Liver (tissue), 9 donors: ENCODE data around the gene ZCCHC14. TPM values are rescaled to one million over a fixed set of nuclear protein-coding genes. Genes with fewer than 3 reads are reported as not detected.
"Not testable (repeated sequence)": the region's sequence is repeated elsewhere in the genome, so short reads cannot be mapped to it uniquely, and the experiment has no call there.

ENCODE experiments used
- DNase-seq: peaks from one replicate; pipeline ENCODE4 v3.0.0-alpha.2; 2017; ENCODE audit warnings: low spot score
- H3K27ac ChIP-seq, 2 donors: one replicate each; pipeline ENCODE4 v1.7.0; 2013; ENCODE audit warnings: inconsistent platforms in 2 of 2, low read length in 2 of 2, control low read depth in 1 of 2, low read depth in 1 of 2, mild to moderate bottlenecking in 1 of 2
- H3K27me3 ChIP-seq, 4 donors: one replicate each; pipeline versions ENCODE4 v1.6.1 to v1.7.0; 2013; ENCODE audit warnings: low read length in 3 of 4, inconsistent platforms in 1 of 4, mild to moderate bottlenecking in 1 of 4, moderate library complexity in 1 of 4; ENCODE audit not compliant: control insufficient read depth in 4 of 4, insufficient read depth in 4 of 4
- H3K36me3 ChIP-seq, 4 donors: one replicate each; pipeline versions ENCODE4 v1.6.1 to v1.7.0; 2013; ENCODE audit warnings: low read length in 3 of 4, mild to moderate bottlenecking in 3 of 4, low read depth in 1 of 4, moderate library complexity in 1 of 4; ENCODE audit not compliant: control insufficient read depth in 4 of 4, insufficient read depth in 3 of 4
- H3K4me1 ChIP-seq, 4 donors: one replicate each; pipeline versions ENCODE4 v1.6.1 to v1.7.0; 2013; ENCODE audit warnings: low read length in 3 of 4, mild to moderate bottlenecking in 3 of 4, moderate library complexity in 1 of 4; ENCODE audit not compliant: control insufficient read depth in 4 of 4, insufficient read depth in 4 of 4
- H3K4me3 ChIP-seq, 3 donors: one replicate each; pipeline versions ENCODE4 v1.6.1 to v1.7.0; 2013; ENCODE audit warnings: low read length in 3 of 3, control low read depth in 1 of 3, low read depth in 1 of 3, mild to moderate bottlenecking in 1 of 3
- H3K9ac ChIP-seq, 2 donors: one replicate each; pipeline ENCODE4 v1.7.0; 2013; ENCODE audit warnings: low read length in 2 of 2, mild to moderate bottlenecking in 2 of 2, moderate library complexity in 2 of 2, control low read depth in 1 of 2, low read depth in 1 of 2
- H3K9me3 ChIP-seq, 4 donors: one replicate each; pipeline versions ENCODE4 v1.6.1 to v1.7.0; 2013; ENCODE audit warnings: low read length in 3 of 4; ENCODE audit not compliant: control insufficient read depth in 4 of 4
- EGR1 ChIP-seq, 2 donors: IDR thresholded peaks; 2 replicates each; pipeline ENCODE4 v1.6.1; 2016 to 2018; ENCODE audit warnings: antibody characterized with exemption in 2 of 2, low read depth in 2 of 2
- FOXA1 ChIP-seq: IDR thresholded peaks from 2 replicates; pipeline ENCODE4 v1.6.1; 2016; ENCODE audit warnings: antibody characterized with exemption
- FOXA2 ChIP-seq: IDR thresholded peaks from 2 replicates; pipeline ENCODE4 v1.6.1; 2016; ENCODE audit warnings: antibody characterized with exemption
- GABPA ChIP-seq, 2 donors: IDR thresholded peaks in 1 of 2; conservative IDR thresholded peaks in 1 of 2; 2 replicates each; pipeline ENCODE4 v1.6.1; 2016; ENCODE audit warnings: antibody characterized with exemption in 2 of 2, mild to moderate bottlenecking in 1 of 2, moderate library complexity in 1 of 2
- HNF4A ChIP-seq, 2 donors: conservative IDR thresholded peaks; 2 replicates each; pipeline ENCODE4 v1.6.1; 2016; ENCODE audit warnings: antibody characterized with exemption in 2 of 2, mild to moderate bottlenecking in 2 of 2
- HNF4G ChIP-seq: IDR thresholded peaks from 2 replicates; pipeline ENCODE4 v1.6.1; 2016; ENCODE audit warnings: antibody characterized with exemption
- RAD21 ChIP-seq, 2 donors: IDR thresholded peaks; 2 replicates each; pipeline ENCODE4 v1.6.1; 2016; ENCODE audit warnings: antibody characterized with exemption in 2 of 2, mild to moderate bottlenecking in 2 of 2
- RXRA ChIP-seq, 2 donors: IDR thresholded peaks; 2 replicates each; pipeline ENCODE4 v1.6.1; 2017 to 2018; ENCODE audit warnings: antibody characterized with exemption in 2 of 2, mild to moderate bottlenecking in 1 of 2
- SP1 ChIP-seq: IDR thresholded peaks from 2 replicates; pipeline ENCODE4 v1.6.1; 2018; ENCODE audit warnings: antibody characterized with exemption, mild to moderate bottlenecking
- WGBS: extraction: QIAGEN DNeasy Blood & Tissue Kit; methylation state at CpG from one replicate; pipeline ENCODE4 v1.1.7; 2013; 5-methylcytosine and 5-hydroxymethylcytosine counted together
- polyA plus RNA-seq, 2 donors: library from polyadenylated mRNA; stranded (reverse) in 1 of 2; unstranded in 1 of 2; fragments of 200-250 nt in 1 of 2; fragments of >200 nt in 1 of 2; fragmentation: Nextera tagmentation in 1 of 2; extraction: Ambion mirVana in 1 of 2; gene quantifications; one replicate each; pipeline versions ENCODE4 v1.2.1 to v1.2.3, GENCODE V29; 2013 to 2015
- total RNA-seq, 2 donors: library from RNA; depleted of rRNA; stranded (reverse); fragments of >200 nt; gene quantifications; one replicate each; pipeline ENCODE4 v1.2.3, GENCODE V29; 2014
- TF ChIP-seq, protein P1 (sequence below): IDR thresholded peaks from 2 replicates; pipeline ENCODE4 v1.6.1; 2016; ENCODE audit warnings: antibody characterized with exemption, mild to moderate bottlenecking
- TF ChIP-seq, protein P2 (sequence below): IDR thresholded peaks from 2 replicates; pipeline ENCODE4 v1.6.1; 2016; ENCODE audit warnings: antibody characterized with exemption
- TF ChIP-seq, protein P3 (sequence below): IDR thresholded peaks from 2 replicates; pipeline ENCODE4 v1.6.1; 2016; ENCODE audit warnings: antibody characterized with exemption
- donor health status: healthy.
- donor health status: healthy.
- donor health status: healthy.
- donor health status: healthy.
- donor health status: healthy.

The ZCCHC14 gene
- total and polyA plus RNA-seq, 4 donors: 6.3 to 21.7 (median 8.0) TPM

DNA sequence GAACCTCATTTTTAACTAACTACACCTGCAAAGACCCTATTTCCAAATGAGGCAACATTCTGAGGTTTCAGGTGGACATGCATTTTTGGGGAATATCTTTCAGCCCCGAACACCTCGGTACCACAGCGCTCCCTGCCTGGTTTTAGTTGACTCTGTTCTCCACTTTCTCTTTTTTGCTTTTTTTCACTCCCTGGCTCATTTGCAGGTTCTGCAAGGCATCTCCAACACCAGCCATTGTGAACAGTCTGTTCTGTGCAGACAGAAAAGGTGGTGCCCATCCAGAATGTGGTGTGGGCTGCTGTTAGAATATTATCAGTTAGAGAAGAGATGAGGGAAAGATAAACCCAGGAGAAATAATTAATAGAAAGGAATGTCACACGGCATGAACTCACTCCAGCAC, 32.5 kb upstream of the ZCCHC14 start (continued):
- TF ChIP-seq, protein P1, sequence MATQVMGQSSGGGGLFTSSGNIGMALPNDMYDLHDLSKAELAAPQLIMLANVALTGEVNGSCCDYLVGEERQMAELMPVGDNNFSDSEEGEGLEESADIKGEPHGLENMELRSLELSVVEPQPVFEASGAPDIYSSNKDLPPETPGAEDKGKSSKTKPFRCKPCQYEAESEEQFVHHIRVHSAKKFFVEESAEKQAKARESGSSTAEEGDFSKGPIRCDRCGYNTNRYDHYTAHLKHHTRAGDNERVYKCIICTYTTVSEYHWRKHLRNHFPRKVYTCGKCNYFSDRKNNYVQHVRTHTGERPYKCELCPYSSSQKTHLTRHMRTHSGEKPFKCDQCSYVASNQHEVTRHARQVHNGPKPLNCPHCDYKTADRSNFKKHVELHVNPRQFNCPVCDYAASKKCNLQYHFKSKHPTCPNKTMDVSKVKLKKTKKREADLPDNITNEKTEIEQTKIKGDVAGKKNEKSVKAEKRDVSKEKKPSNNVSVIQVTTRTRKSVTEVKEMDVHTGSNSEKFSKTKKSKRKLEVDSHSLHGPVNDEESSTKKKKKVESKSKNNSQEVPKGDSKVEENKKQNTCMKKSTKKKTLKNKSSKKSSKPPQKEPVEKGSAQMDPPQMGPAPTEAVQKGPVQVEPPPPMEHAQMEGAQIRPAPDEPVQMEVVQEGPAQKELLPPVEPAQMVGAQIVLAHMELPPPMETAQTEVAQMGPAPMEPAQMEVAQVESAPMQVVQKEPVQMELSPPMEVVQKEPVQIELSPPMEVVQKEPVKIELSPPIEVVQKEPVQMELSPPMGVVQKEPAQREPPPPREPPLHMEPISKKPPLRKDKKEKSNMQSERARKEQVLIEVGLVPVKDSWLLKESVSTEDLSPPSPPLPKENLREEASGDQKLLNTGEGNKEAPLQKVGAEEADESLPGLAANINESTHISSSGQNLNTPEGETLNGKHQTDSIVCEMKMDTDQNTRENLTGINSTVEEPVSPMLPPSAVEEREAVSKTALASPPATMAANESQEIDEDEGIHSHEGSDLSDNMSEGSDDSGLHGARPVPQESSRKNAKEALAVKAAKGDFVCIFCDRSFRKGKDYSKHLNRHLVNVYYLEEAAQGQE: no peak

DNA sequence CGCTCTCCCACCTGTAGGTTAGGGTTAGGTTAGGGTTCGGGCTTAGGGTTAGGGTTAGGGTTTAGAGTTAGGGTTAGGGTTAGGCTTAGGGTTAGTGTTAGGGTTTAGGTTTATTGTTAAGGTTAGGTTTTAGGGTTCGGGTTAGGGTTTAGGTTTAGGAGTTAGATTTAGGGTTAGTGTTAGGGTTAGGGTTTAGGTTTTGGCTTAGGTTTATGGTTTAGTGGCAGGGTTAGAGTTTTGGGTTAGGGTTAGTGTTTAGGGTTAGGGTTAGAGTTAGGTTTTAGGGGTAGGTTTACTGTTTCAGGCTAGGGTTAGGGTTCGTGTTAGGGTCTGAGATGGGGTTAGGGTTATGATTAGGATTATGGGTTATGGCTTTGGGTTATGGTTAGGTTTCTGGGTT, 31.6 kb upstream of the ZCCHC14 start:
- WGBS: 82% methylated on average over 4 of the region's 4 CpGs
- peaks cover 2 to 17% (median 12%) of the 10 kb centered on the region in 4 donors for H3K4me1 ChIP-seq
- no peak for DNase-seq
- H3K4me3 ChIP-seq: no peak overlapping the region
- TF ChIP-seq RAD21 (IDR thresholded peaks at IDR 0.05) (no peak), FOXA1 (no peak), HNF4A (conservative IDR thresholded peaks at IDR 0.05) (no peak), SP1 (no peak), GABPA (IDR thresholded peaks at IDR 0.05 in 1 of 2, conservative IDR thresholded peaks at IDR 0.05 in 1 of 2) (no peak), HNF4G (no peak), EGR1 (IDR thresholded peaks at IDR 0.05; ENCODE audit: low read depth in 2 of 2) (no peak), FOXA2 (no peak), RXRA (IDR thresholded peaks at IDR 0.05) (no peak)
- TF ChIP-seq, protein P2, sequence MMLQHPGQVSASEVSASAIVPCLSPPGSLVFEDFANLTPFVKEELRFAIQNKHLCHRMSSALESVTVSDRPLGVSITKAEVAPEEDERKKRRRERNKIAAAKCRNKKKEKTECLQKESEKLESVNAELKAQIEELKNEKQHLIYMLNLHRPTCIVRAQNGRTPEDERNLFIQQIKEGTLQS: no peak
- TF ChIP-seq, protein P3, sequence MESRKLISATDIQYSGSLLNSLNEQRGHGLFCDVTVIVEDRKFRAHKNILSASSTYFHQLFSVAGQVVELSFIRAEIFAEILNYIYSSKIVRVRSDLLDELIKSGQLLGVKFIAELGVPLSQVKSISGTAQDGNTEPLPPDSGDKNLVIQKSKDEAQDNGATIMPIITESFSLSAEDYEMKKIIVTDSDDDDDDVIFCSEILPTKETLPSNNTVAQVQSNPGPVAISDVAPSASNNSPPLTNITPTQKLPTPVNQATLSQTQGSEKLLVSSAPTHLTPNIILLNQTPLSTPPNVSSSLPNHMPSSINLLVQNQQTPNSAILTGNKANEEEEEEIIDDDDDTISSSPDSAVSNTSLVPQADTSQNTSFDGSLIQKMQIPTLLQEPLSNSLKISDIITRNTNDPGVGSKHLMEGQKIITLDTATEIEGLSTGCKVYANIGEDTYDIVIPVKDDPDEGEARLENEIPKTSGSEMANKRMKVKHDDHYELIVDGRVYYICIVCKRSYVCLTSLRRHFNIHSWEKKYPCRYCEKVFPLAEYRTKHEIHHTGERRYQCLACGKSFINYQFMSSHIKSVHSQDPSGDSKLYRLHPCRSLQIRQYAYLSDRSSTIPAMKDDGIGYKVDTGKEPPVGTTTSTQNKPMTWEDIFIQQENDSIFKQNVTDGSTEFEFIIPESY: no peak
- no peaks in the 10 kb centered on the region for H3K27me3 ChIP-seq
- H3K9me3 ChIP-seq: no peaks in the 10 kb centered on the region
- H3K27ac ChIP-seq: no peak overlapping the region
- H3K9ac ChIP-seq: no peak overlapping the region
- no peaks in the 10 kb centered on the region for H3K36me3 ChIP-seq

DNA sequence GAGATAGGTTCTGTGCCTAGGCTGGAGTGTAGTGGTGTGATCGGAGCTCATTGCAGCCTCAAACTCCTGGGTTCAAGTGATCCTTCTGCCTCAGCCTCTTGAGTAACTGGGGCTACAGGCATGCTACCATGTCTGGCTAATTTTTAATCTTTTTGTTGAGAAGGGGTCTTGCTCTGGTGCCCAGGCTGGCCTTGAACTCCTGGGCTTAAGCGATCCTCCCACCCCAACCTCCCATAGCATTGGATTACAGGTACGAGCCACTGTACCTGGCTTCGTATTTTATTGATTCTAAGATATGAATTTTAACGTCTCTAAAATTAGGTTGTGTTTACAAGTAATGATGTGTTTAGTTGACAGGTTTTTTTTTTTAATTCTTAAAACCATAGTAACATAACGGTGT, 30.8 kb upstream of the ZCCHC14 start:
- not testable (repeated sequence) for H3K36me3 ChIP-seq, H3K4me3 ChIP-seq, H3K9me3 ChIP-seq, H3K27ac ChIP-seq, H3K9ac ChIP-seq, H3K27me3 ChIP-seq, DNase-seq
- peaks cover 0 to 13% (median 6%) of the 10 kb centered on the region in 4 donors for H3K4me1 ChIP-seq
- WGBS: 84% methylated on average over 6 of the region's 6 CpGs

DNA sequence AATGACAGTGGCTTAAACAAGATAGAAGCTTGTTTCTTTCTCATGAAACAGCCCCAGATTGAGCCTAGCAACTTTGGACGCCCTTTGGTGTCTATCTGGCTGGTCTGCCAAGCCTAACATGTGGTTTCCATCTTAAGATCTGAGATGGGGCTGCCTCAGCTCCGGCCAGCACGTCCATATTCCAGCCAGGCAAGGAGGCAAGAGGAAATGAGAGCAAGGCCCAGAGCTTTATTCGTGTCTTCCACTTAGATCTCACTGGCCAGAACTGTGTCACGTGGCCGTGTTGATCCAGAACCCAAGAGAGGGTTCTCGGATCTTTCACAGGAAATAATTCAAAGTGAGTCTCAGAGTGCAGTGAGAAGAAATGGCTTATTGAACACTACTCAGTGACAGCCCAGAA, 28.9 kb upstream of the ZCCHC14 start:
- not testable (repeated sequence) for H3K4me1 ChIP-seq, H3K9ac ChIP-seq, H3K36me3 ChIP-seq, H3K9me3 ChIP-seq, DNase-seq, H3K27me3 ChIP-seq, H3K4me3 ChIP-seq, H3K27ac ChIP-seq
- 88% methylated on average over 7 of the region's 7 CpGs for WGBS

DNA sequence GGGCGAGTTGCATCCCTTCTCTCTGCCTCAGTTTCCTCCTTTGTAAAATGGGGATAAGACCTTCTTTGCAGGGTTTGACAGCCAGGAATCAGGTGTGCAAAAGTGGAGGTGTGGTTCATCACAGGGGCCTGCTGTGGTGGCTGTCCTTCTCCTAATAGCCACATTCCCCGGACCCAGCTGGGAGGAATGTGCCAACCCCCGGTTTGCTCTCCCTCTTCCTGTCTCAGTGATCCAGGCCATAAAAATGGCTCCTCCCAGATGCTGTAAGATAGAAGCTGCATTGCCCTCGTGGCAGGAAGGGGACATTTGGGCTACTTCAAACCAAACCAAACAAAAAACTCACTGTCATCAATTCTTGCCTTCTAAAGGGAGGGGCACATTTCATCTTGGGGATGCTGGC, 26.3 kb upstream of the ZCCHC14 start:
- not testable (repeated sequence) for H3K9ac ChIP-seq, H3K36me3 ChIP-seq, H3K4me3 ChIP-seq, DNase-seq, H3K9me3 ChIP-seq, H3K4me1 ChIP-seq, H3K27me3 ChIP-seq
- 67% methylated on average over 4 of the region's 4 CpGs for WGBS
- peak overlapping the region in 1 of 2 donors; percentile 28 for H3K27ac ChIP-seq

DNA sequence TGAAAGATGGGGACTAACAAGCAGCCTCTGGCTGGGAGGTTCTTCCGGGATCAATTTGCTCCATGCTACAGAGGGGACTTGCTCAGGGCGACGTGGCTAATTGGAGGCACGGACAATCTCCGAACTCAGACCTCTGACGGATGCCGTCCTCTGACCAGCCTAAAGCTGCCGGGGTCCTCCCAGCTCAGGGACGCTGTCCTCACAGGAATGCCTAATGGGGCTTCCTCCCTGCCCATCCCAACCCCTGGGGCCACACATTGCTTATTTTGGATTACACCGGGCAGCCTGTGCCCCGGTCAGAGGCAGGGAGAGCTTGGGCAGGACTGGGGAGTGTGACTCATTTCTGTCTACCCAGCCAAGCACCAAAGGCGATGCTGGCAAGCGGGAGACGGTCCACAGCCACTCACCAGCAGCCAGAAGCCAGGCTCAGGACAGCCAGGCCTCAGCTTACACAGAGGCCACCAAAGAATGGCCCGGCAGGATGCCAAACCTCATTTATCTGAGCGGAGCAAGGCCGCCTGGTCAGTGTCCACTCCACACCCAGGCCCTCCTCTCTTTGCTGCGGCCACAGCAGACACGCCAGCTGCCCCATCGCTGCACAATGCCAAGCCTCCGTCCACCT, 25.7 kb upstream of the ZCCHC14 start:
- H3K27me3 ChIP-seq, H3K36me3 ChIP-seq, H3K9me3 ChIP-seq, DNase-seq, H3K9ac ChIP-seq, H3K4me3 ChIP-seq, H3K4me1 ChIP-seq: not testable (repeated sequence)
- peak overlapping the region; percentile 28 to 31 for H3K27ac ChIP-seq
- 82% methylated on average over 21 of the region's 21 CpGs for WGBS
